ENCODE data around the gene STK36.

STK36 gene

DNA sequence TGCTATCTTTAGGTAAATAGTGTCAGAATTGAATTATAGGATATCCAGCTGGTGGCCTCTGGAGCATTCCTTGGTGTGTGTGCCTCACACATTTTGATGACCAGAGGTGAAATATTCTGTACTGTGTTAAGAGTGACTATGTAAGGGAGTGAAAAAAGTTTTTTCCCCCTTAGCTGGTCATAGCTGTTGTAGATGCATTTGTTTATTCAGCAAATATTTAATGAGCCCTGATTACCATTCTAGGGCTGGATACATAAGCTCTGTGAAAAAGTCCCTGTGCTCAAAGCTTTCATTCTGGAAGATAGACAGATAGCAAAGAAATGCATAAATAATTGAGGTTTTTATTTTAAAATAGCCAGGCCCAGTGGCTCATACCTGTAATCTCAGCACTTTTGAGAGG is 49.6 kb downstream of the STK36 start:
- H3K4me3 ChIP-seq (ENCODE audit: low read depth, low read length): no peak overlapping the region
- no peaks in the 10 kb centered on the region for H3K27me3 ChIP-seq (ENCODE audit: insufficient read depth, low read depth, severe bottlenecking)
- H3K36me3 ChIP-seq: peaks cover 14% of the 10 kb centered on the region
- peaks cover 4% of the 10 kb centered on the region for H3K9me3 ChIP-seq (ENCODE audit: severe bottlenecking)
- H3K27ac ChIP-seq: no peak overlapping the region
- no peak for TF ChIP-seq CTCF (IDR thresholded peaks at IDR 0.05; ENCODE audit: low read depth, low read length)
- DNase-seq: no peak

GRCh38 chr2:218721934-218722333 is 50.0 kb downstream of the STK36 start:
- peaks cover 4% of the 10 kb centered on the region for H3K9me3 ChIP-seq (ENCODE audit: severe bottlenecking)
- H3K27ac ChIP-seq: no peak overlapping the region
- peaks cover 15% of the 10 kb centered on the region for H3K36me3 ChIP-seq
- H3K27me3 ChIP-seq (ENCODE audit: insufficient read depth, low read depth, severe bottlenecking): no peaks in the 10 kb centered on the region
- no peak for TF ChIP-seq CTCF (IDR thresholded peaks at IDR 0.05; ENCODE audit: low read depth, low read length)
- no peak overlapping the region for H3K4me3 ChIP-seq (ENCODE audit: low read depth, low read length)
- DNase-seq: no peak

- Histone ChIP-seq H3K27me3 (ENCODE audit: insufficient read depth, low read depth, severe bottlenecking) (no peaks in the 10 kb centered on the region), H3K9me3 (ENCODE audit: severe bottlenecking) (peaks cover 4% of the 10 kb centered on the region), H3K36me3 (peaks cover 16% of the 10 kb centered on the region), H3K4me3 (ENCODE audit: low read depth, low read length) (no peak overlapping the region), H3K27ac (no peak overlapping the region)
- no peak for TF ChIP-seq CTCF (IDR thresholded peaks at IDR 0.05; ENCODE audit: low read depth, low read length)
- no peak for DNase-seq
Observed at GRCh38 chr2:218722419-218722818, 50.5 kb downstream of the STK36 start.

GRCh38 chr2:218722876-218723785 is 51.2 kb downstream of the STK36 start:
- no peaks in the 10 kb centered on the region for H3K27me3 ChIP-seq (ENCODE audit: insufficient read depth, low read depth, severe bottlenecking)
- TF ChIP-seq CTCF (IDR thresholded peaks at IDR 0.05; ENCODE audit: low read depth, low read length): no peak
- H3K9me3 ChIP-seq (ENCODE audit: severe bottlenecking): peaks cover 4% of the 10 kb centered on the region
- H3K4me3 ChIP-seq (ENCODE audit: low read depth, low read length): no peak overlapping the region
- peaks cover 17% of the 10 kb centered on the region for H3K36me3 ChIP-seq
- H3K27ac ChIP-seq: no peak overlapping the region
- no peak for DNase-seq

- no peak for TF ChIP-seq CTCF (IDR thresholded peaks at IDR 0.05; ENCODE audit: low read depth, low read length)
- H3K27ac ChIP-seq: no peak overlapping the region
- H3K9me3 ChIP-seq (ENCODE audit: severe bottlenecking): peaks cover 4% of the 10 kb centered on the region
- H3K36me3 ChIP-seq: peaks cover 24% of the 10 kb centered on the region
- no peaks in the 10 kb centered on the region for H3K27me3 ChIP-seq (ENCODE audit: insufficient read depth, low read depth, severe bottlenecking)
- H3K4me3 ChIP-seq (ENCODE audit: low read depth, low read length): no peak overlapping the region
- DNase-seq: no peak
Observed at GRCh38 chr2:218726004-218726574, 54.2 kb downstream of the STK36 start.
